ENCODE results near the gene ZNF32. TPM values are rescaled to one million over a fixed set of nuclear protein-coding genes. Genes with fewer than 3 reads are reported as not detected.

Gene ZNF32
- total and polyA plus RNA-seq, 2 of the 8 experiments (the other 6 are each of a cell fraction or from before 2014, with no cell fraction given), result 17.2 to 22.5 TPM

GRCh38 chr10:43622038-43622437 is 26.6 kb downstream of the ZNF32 start:
- H2BK5ac ChIP-seq (ENCODE audit: low read depth, low read length), result no peak overlapping the region
- H4K8ac ChIP-seq (ENCODE audit: extremely low read depth, insufficient read depth, low read length), result no peak overlapping the region
- H3K4me1 ChIP-seq (replicated peaks in 1 of 4; ENCODE audit: control insufficient read depth in 3 of 4, insufficient read depth in 4 of 4, low read length in 3 of 4), result no peaks in the 10 kb centered on the region
- no peak overlapping the region for H2BK15ac ChIP-seq (ENCODE audit: low read length)
- no peak overlapping the region for H3K9ac ChIP-seq (replicated peaks in 1 of 4; ENCODE audit: extremely low read depth in 1 of 4, low read depth in 3 of 4, low read length in 3 of 4)
- no peak overlapping the region for H3K27ac ChIP-seq (ENCODE audit: low read depth, low read length)
- no peak overlapping the region for H2BK12ac ChIP-seq (ENCODE audit: low read depth, low read length)
- H3K79me1 ChIP-seq (ENCODE audit: low read depth, low read length), result no peaks in the 10 kb centered on the region
- H3K27me3 ChIP-seq (replicated peaks in 1 of 4; ENCODE audit: control insufficient read depth in 3 of 4, extremely low read depth in 1 of 4, insufficient read depth in 3 of 4, low read length in 3 of 4), result no peaks in the 10 kb centered on the region
- H3K4ac ChIP-seq (replicated peaks; ENCODE audit: insufficient read length, low read depth, low read length), result no peak overlapping the region
- H4K20me1 ChIP-seq (replicated peaks in 1 of 2; ENCODE audit: control insufficient read depth in 1 of 2, insufficient read depth in 2 of 2, low read length in 2 of 2), result no peaks in the 10 kb centered on the region
- no peak overlapping the region for H3K18ac ChIP-seq (ENCODE audit: extremely low read depth, low read length)
- WGBS, 2 experiments (ENCODE audit: extremely low coverage in 1 of 2, insufficient coverage in 1 of 2, insufficient read length in 1 of 2, insufficient replicate concordance in 2 of 2, low coverage in 1 of 2, low lambda C conversion rate in 2 of 2, missing lambda C conversion rate in 1 of 2), result 96% methylated on average over 2 of the region's 2 CpGs; no CpG with 5 or more reads in 1 of the 2 experiments
- no peak overlapping the region for H4K91ac ChIP-seq (replicated peaks; ENCODE audit: insufficient read length, low read length)
- H2AFZ ChIP-seq (ENCODE audit: low read length), result no peak overlapping the region
- H3K4me3 ChIP-seq (ENCODE audit: extremely low read depth in 1 of 4, insufficient read depth in 2 of 4, low read depth in 3 of 4, low read length in 4 of 4), result no peak overlapping the region
- H3K56ac ChIP-seq (replicated peaks; ENCODE audit: insufficient read length, low read depth, low read length), result no peak overlapping the region
- no peak overlapping the region for H3K23ac ChIP-seq (ENCODE audit: insufficient read length)
- H3K79me2 ChIP-seq (ENCODE audit: control insufficient read depth in 1 of 2, insufficient read depth in 2 of 2, low read length in 2 of 2), result no peaks in the 10 kb centered on the region
- no peaks in the 10 kb centered on the region for H3K23me2 ChIP-seq (ENCODE audit: low read depth, low read length)
- no peak overlapping the region for H3K14ac ChIP-seq (ENCODE audit: insufficient read length)
- no peak overlapping the region for H2BK20ac ChIP-seq (ENCODE audit: low read length)
- FAIRE-seq, result no peak
- H3K9me3 ChIP-seq (ENCODE audit: insufficient read depth in 2 of 2, low read depth in 1 of 2, low read length in 1 of 2), result peaks cover 12 to 29% of the 10 kb centered on the region in 2 experiments
- no peak overlapping the region for H2AK5ac ChIP-seq (ENCODE audit: low read depth, low read length)
- no peak overlapping the region for H3K4me2 ChIP-seq (ENCODE audit: insufficient read depth in 1 of 2, low read depth in 2 of 2, low read length in 2 of 2)
- H3K36me3 ChIP-seq (ENCODE audit: control insufficient read depth in 2 of 4, insufficient read depth in 4 of 4, low read length in 3 of 4), result peaks cover 0 to 10% (median 1%) of the 10 kb centered on the region in 4 experiments; a peak in 4 of 8 replicates
- H2BK120ac ChIP-seq (replicated peaks; ENCODE audit: low read depth, low read length), result no peak overlapping the region
- ChIA-PET CTCF (ENCODE audit: partially characterized antibody) (no interaction called here), POLR2A (ENCODE audit: partially characterized antibody) (no interaction called here)
- DNase-seq (ENCODE audit: low read depth in 1 of 2, low spot score in 2 of 2), result no peak
- H4K5ac ChIP-seq (ENCODE audit: insufficient read length, low read depth, low read length), result no peak overlapping the region
- TF ChIP-seq ATF2 (IDR thresholded peaks at IDR 0.05; ENCODE audit: low read length) (no peak), BCL11A (IDR thresholded peaks at IDR 0.05; ENCODE audit: low read depth in 2 of 2, low read length in 2 of 2) (no peak)
